ENCODE measurements around the gene ELMO1. TPM values are rescaled to one million over a fixed set of nuclear protein-coding genes. Genes with fewer than 3 reads are reported as not detected.
A peak's percentile ranks its signal among the peaks of the same experiment; 100 is the strongest.

Gene ELMO1
- total and polyA plus RNA-seq, 4 donors, result 6.7 to 51.5 (median 14.8) TPM

DNA sequence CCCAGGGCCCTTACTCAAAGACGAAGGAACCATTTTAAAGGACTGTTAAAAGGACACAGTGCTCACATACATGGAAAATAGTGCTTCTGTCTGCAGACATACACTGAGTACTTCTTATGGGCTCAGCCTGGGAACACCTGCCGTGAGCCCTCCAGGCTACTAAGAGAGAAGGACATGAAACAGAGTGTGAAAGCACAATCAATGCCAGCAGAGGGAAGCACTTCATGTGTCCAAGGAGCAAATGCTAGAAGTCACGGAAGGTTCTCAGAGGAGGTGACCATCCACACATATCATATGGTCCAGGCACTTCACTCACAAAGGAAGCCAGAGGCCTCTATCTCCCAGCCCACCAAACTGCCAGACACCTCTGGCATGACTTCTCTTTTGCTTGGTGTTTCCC, 15.5 kb downstream of the ELMO1 start:
- Histone ChIP-seq H3K27me3 (ENCODE audit: control insufficient read depth in 4 of 4, insufficient read depth in 4 of 4, low read length in 3 of 4) (no peaks in the 10 kb centered on the region), H3K27ac (ENCODE audit: low read depth in 1 of 2, low read length in 2 of 2) (no peak overlapping the region), H3K36me3 (ENCODE audit: control insufficient read depth in 4 of 4, insufficient read depth in 3 of 4, low read depth in 1 of 4, low read length in 3 of 4) (peaks cover 0 to 4% (median 0%) of the 10 kb centered on the region in 4 donors), H3K4me1 (ENCODE audit: control insufficient read depth in 4 of 4, insufficient read depth in 4 of 4, low read length in 3 of 4) (peaks cover 0 to 45% (median 23%) of the 10 kb centered on the region in 4 donors), H3K4me3 (ENCODE audit: low read depth in 1 of 3, low read length in 3 of 3) (no peak overlapping the region), H3K9me3 (ENCODE audit: control insufficient read depth in 4 of 4, low read length in 3 of 4) (no peaks in the 10 kb centered on the region), H3K9ac (ENCODE audit: low read depth in 1 of 2, low read length in 2 of 2) (no peak overlapping the region)
- peak in 1 of 2 donors; percentile 37 for TF ChIP-seq RAD21 (IDR thresholded peaks at IDR 0.05)
- no peak for TF ChIP-seq YY1 (IDR thresholded peaks at IDR 0.05)
- no peak for TF ChIP-seq HNF4A (conservative IDR thresholded peaks at IDR 0.05)
- 81% methylated on average over 3 of the region's 3 CpGs for WGBS
- no peak for DNase-seq (ENCODE audit: low spot score)

GRCh38 chr7:37432281-37432920, 16.3 kb downstream of the ELMO1 start:
- H3K27ac ChIP-seq (ENCODE audit: low read depth in 1 of 2, low read length in 2 of 2), result no peak overlapping the region
- 53% methylated on average over 8 of the region's 8 CpGs for WGBS
- peaks cover 0 to 4% (median 0%) of the 10 kb centered on the region in 4 donors for H3K36me3 ChIP-seq (ENCODE audit: control insufficient read depth in 4 of 4, insufficient read depth in 3 of 4, low read depth in 1 of 4, low read length in 3 of 4)
- no peaks in the 10 kb centered on the region for H3K27me3 ChIP-seq (ENCODE audit: control insufficient read depth in 4 of 4, insufficient read depth in 4 of 4, low read length in 3 of 4)
- H3K9me3 ChIP-seq (ENCODE audit: control insufficient read depth in 4 of 4, low read length in 3 of 4), result no peaks in the 10 kb centered on the region
- no peak for TF ChIP-seq CTCF (IDR thresholded peaks at IDR 0.05; ENCODE audit: low read depth, low read length, missing input control)
- TF ChIP-seq, protein P1, sequence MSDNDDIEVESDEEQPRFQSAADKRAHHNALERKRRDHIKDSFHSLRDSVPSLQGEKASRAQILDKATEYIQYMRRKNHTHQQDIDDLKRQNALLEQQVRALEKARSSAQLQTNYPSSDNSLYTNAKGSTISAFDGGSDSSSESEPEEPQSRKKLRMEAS (IDR thresholded peaks at IDR 0.05), result no peak
- no peak for TF ChIP-seq FOXA2 (IDR thresholded peaks at IDR 0.05)
- no peak for TF ChIP-seq ATF3 (IDR thresholded peaks at IDR 0.05)
- TF ChIP-seq GABPA (IDR thresholded peaks at IDR 0.05 in 1 of 2, conservative IDR thresholded peaks at IDR 0.05 in 1 of 2), result no peak
- TF ChIP-seq YY1 (IDR thresholded peaks at IDR 0.05), result no peak
- TF ChIP-seq ZBTB33 (IDR thresholded peaks at IDR 0.05), result no peak
- TF ChIP-seq, protein P2, sequence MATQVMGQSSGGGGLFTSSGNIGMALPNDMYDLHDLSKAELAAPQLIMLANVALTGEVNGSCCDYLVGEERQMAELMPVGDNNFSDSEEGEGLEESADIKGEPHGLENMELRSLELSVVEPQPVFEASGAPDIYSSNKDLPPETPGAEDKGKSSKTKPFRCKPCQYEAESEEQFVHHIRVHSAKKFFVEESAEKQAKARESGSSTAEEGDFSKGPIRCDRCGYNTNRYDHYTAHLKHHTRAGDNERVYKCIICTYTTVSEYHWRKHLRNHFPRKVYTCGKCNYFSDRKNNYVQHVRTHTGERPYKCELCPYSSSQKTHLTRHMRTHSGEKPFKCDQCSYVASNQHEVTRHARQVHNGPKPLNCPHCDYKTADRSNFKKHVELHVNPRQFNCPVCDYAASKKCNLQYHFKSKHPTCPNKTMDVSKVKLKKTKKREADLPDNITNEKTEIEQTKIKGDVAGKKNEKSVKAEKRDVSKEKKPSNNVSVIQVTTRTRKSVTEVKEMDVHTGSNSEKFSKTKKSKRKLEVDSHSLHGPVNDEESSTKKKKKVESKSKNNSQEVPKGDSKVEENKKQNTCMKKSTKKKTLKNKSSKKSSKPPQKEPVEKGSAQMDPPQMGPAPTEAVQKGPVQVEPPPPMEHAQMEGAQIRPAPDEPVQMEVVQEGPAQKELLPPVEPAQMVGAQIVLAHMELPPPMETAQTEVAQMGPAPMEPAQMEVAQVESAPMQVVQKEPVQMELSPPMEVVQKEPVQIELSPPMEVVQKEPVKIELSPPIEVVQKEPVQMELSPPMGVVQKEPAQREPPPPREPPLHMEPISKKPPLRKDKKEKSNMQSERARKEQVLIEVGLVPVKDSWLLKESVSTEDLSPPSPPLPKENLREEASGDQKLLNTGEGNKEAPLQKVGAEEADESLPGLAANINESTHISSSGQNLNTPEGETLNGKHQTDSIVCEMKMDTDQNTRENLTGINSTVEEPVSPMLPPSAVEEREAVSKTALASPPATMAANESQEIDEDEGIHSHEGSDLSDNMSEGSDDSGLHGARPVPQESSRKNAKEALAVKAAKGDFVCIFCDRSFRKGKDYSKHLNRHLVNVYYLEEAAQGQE (IDR thresholded peaks at IDR 0.05), result no peak
- no peak for TF ChIP-seq HNF4G (IDR thresholded peaks at IDR 0.05)
- TF ChIP-seq HNF4A (conservative IDR thresholded peaks at IDR 0.05), result no peak
- no peak for TF ChIP-seq JUND (IDR thresholded peaks at IDR 0.05)
- no peak for TF ChIP-seq FOXA1 (IDR thresholded peaks at IDR 0.05)
- TF ChIP-seq NR2F2 (IDR thresholded peaks at IDR 0.05), result no peak
- no peak for TF ChIP-seq RAD21 (IDR thresholded peaks at IDR 0.05)
- TF ChIP-seq TAF1 (conservative IDR thresholded peaks at IDR 0.05), result no peak
- no peak overlapping the region for H3K4me3 ChIP-seq (ENCODE audit: low read depth in 1 of 3, low read length in 3 of 3)
- peaks cover 0 to 45% (median 23%) of the 10 kb centered on the region in 4 donors for H3K4me1 ChIP-seq (ENCODE audit: control insufficient read depth in 4 of 4, insufficient read depth in 4 of 4, low read length in 3 of 4)
- H3K9ac ChIP-seq (ENCODE audit: low read depth in 1 of 2, low read length in 2 of 2), result no peak overlapping the region
- no peak for DNase-seq (ENCODE audit: low spot score)

Data from liver (tissue), 9 donors.